HG02884 (cell line): ENCODE results near the gene NPSR1.

ENCODE experiments used
- ATAC-seq: cut with Tn5 transposase; IDR thresholded peaks from one replicate; pipeline ENCODE4 v1.9.1; 2021; ENCODE audit warnings: mild to moderate bottlenecking, moderate library complexity; ENCODE audit not compliant: unreplicated experiment

NPSR1 gene

DNA sequence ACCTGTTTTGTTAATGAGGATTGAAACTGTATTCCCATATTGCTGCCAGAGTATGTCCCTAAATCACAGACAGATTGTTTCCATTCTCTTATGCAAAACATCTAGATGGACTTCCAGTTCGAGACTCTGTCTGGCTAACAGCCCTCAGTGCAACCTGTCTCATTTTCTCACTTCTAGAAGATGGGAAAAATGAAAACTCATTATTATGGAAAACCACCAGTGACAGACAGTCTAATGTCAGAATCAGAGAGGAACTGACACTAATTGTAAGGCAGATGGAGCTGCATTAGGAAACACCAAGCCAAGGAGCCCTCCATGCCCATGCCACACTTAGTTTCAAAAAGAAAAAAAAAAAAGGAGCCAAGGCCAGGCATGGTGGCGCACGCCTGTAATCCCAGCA, 61.6 kb downstream of the NPSR1 start:
- ATAC-seq, result no peak

DNA sequence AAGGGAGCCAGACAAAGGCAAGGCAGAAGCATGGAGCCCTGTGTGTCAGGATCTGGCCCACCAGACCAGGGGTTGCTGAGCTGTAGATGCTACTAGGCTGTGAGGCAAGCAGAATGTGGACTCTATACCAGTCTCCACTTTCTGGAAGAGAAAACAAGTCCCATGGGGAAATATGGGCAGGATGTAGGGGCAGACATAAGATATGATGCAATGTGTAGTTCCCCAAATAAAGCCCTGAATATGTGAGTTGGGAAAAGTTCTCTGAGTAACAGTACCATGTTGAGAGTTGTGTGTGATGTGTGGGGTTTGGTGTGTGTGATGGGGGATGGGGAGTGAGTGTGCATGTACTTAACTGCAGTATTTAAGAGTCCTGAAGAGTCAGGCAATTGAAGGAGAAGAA, 62.3 kb downstream of the NPSR1 start:
- no peak for ATAC-seq

DNA sequence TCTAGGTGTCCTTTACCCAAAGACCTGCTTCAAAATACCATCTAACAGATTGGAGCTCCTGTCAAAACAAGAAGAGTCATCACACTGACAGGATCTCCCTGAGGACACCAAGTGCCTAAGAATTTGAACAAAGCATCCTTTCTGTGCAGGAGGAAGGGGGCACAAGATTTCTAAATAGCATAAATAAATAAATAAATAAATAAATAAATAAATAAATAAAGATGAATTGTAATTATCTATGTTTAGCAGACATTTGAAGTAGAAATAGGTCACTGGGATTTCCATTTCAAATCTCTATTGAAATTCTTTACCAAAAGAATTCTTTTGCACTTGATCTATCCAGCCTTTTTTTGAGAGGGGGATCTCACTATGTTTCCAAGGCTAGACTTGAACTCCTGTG, 65.3 kb downstream of the NPSR1 start:
- no peak for ATAC-seq

DNA sequence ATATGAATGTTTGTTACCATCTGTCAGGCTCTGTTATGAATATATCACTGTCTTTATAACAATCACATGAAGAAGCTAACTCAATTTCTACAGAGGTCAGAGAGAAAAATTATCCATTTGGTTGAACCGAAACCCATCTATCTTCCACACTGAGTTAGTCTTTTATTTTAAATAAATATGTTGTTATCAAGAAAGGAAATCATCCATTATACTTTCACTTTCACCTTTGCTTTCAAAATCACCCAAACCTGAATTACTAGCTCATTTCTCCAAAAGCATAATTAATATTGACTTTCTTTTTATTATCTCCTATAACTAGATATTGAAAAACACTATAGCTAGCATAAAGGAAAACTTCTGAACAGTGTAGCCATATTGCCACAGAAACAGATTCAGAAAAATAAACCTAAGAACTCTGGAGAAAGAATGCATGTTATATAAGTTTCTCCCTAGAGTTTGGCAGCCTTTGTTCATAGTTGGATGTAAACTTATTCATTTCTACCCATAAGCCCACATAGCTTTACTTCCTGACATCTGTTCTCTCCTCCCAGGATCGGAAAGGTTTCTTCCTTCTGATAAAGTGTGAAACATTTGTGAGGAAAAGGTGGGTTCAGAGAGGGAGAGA, 66.0 kb downstream of the NPSR1 start:
- ATAC-seq, result no peak

DNA sequence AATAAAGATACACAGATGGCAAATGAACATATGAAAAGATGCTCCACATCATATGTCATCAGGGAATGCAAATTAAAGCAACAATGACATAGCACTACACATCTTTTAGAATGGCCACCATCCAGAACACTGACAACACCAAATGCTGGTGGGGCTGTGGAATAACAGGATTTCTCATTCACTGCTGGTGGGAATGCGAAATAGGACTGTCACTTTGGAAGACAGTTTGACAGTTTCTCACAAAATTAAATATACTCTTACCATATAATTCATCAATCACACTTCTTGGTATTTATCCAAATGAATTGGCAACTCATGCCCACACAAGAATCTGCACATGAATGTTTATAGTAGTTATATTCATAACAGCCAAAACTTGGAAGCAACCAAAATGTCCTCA, 68.2 kb downstream of the NPSR1 start:
- no peak for ATAC-seq

DNA sequence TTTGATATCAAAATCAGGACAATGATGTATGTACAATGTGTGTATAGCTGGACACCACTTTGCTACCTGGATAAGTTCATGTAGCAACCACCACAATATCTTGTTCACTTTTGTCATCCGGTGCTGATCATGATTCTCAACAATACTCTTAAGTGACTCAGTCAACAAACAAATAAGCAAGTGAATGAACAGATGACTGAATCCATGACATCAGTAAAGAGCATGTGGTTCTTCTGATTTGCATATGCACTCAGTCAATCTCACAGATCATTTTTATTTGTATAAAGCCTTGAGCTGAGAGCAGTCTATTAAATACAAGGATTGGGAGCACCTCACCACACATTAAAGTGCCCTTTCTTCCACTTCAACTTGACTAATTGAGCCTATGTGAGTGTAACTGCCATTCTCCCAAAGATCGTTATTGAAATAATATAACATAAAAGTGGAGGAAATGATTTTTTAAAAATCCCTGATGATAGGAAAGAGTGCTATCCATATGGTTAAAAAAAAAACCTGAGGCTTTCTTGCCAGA, 69.5 kb downstream of the NPSR1 start:
- no peak for ATAC-seq

DNA sequence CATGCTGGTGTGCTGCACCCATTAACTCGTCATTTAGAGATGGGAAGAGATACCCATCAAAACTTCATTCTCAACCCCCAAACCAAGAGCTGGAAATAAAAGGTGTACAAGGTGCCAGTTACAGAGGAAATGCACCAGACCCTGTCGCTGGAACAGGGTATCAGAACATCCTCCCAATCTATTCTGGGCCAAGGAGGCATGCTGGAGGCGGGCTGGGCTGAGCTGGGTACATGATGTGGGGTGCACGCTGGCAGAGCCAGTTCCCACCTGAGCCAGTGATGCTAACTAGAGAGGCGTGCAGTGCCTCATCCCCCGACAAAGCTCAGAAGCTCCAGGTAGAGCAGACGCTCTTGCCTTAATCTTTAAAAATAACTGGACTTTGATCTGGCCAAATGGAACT, 70.1 kb downstream of the NPSR1 start:
- ATAC-seq, result no peak

DNA sequence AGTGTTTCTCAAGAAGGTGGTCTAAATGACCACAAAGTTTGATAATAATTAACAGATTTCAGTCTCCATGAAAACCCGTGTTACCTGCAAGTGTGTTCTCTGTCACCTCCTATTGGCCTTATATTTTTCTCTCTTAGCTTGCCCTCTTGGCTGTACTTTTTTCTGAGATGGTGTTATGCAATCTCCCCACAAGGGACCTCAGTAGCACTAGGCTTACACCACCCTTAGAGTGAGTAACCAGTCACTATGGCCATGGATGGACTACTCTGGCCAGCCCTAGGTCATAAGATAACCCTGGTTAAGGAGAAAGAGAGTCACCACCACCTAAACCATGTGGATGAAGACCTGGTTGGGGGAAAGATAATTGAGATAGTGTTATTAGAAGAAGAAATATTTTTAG, 76.8 kb downstream of the NPSR1 start:
- no peak for ATAC-seq

DNA sequence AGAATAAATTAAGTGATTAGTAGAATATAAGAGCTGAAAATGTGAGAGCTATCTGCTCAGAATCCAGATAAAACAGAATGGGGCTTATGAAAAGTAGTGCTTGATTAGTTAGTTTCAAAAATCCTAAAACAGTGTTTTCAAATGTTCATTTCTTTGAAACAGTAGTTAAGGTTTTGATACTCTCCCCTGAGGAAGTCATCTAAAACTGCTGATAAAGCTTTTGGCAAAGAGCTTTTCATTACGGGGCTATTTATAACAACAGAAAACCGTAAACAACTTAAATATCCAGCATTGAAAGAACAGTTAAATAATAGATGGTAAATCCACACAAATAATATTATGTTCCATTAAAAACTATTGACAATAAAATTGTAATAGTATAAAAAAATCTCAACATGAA, 77.5 kb downstream of the NPSR1 start:
- ATAC-seq, result no peak

DNA sequence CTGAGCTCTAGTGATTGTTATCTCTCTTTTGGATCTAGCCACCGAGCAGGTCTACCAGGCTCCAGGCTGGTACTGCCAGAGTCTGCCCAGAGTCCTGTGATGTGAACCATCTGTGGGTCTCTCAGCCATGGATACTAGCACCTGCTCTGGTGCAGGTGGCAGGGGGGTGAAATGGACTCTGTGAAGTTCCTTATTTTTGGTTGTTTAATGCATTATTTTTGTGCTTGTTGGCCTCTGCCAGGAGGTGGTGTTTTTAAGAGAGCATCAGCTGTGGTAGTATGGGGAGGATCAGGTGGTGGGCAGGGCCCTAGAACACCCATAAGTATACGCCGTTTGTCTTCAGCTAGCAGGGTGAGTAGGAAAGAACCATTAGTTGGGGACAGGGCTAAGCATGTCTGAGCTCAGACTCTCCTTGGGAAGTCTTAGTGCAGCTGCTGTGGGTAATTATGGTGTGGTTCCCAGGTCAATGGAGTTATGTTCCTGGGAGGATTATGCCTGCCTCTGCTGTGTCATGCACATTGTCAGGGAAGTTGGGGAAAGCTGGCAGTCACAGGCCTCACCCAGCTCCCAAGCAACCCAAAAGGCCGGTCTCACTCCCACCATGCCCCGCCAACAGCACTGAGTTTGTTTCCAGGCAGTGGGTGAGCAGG, 81.8 kb downstream of the NPSR1 start:
- no peak for ATAC-seq

DNA sequence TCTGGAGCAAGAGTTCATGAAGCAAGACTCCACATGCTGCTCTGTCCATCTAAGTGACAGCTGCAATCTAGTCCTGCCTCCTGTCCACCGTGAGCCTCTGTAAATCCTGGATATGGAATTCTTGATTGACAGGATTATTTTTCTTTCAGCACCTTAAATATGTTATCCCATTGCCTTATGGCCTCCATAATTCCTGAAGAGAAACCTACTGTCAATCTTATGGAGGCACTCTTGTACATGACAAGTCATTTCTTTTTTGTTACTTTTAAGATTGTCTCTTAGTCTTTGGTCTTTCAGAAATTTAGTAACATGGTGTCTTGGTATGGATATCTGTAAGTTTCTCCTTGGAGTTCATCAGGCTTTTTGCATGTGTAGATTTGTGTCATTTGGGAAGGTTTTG, 82.8 kb downstream of the NPSR1 start:
- no peak for ATAC-seq

DNA sequence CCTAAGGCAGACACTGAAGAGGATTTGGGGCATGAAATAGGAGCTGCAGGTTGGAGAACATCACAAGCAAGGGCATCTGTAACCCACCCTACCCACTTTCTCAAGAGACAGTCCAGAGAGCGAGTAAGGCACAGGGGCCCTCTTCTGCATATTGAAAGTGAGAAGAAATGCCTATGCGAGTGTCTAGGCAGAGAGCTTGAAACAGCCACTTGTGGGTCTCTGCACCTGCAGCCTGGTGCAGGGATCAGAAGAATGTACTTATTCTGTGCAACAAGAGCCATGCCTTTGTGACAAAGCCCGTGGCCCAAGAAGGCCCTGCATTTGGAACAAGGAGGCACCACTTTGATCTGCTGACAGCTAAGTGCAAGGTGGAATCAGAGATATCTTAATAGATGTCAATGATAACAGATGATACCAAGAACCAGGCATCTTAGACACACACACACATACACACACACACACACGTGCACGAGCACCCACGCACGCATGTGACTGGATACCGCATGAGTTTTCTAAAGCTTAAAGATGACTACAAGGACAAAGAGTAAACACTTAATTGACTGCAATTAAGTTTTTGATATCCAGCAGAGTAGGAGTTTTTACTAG, 89.3 kb downstream of the NPSR1 start:
- no peak for ATAC-seq

DNA sequence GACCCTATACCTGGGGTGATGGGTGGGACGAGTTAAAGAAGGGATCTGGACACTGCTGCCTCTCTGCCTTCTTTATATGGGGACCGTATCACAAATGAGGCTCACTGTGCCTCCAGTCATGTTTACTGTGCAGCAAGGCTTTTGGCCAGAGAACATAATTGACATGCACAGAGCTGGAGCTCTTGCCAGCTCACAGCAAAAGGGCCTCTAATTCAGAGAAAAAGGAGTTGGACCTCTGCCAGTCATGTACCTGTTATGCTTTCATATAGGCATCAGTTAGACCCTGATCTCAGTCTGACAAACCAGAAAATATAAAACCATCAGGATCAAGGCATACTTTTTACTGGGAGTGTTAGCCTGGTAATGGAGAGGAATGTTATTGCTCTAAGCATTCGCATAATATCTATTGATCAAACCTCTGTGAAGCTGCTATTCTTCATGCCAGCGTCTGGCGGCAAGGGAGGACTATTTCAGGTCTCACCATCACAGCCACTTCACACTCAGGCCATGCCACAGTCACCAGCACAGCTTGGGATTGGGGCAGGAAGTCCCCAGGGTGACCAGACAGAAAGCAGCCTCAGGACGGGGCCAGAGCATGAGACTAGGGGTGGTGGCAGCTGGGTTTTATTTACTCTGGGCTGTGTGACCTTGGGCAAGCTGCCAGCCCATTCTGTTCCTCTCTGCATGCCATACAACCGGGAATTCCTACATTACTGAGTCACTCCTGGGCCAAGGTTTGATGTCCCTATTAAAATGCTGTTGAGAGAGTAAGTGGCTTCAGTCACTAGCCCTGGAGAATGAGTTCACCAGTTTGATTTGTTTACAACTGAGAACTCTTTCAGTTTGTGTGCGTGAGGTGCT, 90.1 kb downstream of the NPSR1 start:
- ATAC-seq, result no peak

DNA sequence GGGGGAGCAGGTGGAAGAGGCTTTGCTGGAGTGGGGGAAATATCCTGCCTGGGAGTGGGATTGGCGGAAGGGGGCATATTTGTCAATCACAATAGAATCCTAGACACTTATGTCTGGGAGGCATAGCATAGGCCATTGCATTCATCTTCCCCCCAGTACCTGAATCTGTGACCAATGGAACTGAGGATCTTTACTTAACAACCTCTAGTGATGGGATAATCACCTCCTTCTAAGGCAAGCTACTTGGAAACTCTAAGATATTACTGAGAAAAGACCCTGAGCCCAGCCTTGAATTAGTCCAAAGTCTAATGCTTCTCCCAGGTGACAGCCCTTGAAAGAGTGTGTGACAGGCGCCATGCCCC, 90.7 kb downstream of the NPSR1 start:
- no peak for ATAC-seq

DNA sequence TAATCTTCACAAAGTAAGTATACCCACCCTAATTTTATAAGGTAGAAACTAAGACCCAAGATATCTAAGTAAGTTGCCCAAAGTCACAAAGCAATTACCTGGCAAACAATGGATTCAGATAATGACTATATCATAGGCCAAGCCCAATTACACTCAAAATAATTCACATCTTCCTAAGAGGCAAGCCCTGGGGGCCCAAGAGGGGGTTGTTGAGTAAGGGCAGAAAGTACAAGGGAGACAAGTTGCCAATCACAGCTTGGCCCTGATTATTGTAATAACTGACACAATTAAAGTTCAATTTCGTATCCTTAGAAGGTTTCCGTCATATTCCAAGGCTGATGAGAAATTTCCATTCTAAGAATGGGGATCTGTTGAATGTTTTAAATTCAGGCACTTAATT, 91.4 kb downstream of the NPSR1 start:
- ATAC-seq, result no peak

DNA sequence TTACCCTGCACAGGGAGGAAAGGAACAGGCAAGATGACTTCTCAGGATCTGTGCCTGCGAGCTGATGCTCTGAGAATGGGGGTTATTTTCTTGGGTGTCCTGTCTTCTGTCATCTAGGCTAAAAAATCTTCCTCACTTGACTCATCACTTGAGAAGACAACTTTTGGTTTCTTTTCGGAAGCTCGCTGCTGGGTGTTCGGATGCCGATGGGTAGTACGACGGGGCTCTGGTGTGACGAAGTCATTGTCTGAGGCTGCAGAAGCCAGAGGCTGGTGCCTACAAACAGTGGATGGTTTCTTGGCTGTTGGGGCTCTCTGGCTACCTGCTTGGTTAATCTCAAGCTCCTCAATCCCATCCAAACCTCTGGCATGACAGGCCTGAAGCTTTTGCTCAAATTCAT, 92.2 kb downstream of the NPSR1 start:
- no peak for ATAC-seq

DNA sequence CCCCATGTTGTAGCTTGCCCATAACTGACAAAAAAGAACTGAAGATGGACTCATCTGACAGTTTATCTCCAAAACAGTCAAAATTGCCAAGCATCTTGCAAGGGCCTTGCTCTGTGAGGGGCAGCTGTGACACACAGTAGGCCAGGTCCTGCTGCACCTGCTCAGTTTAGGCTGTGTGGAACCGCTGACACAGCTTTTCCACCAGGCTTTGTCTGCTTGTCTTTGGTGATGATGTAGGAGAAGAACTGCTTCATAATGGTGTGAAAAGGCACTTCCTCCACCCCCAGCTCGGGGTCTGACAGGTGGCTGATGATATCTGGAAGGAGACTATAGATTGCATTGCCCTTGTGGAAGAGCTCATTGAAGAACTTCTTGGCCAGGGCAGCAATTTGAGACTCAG, 92.6 kb downstream of the NPSR1 start:
- no peak for ATAC-seq

DNA sequence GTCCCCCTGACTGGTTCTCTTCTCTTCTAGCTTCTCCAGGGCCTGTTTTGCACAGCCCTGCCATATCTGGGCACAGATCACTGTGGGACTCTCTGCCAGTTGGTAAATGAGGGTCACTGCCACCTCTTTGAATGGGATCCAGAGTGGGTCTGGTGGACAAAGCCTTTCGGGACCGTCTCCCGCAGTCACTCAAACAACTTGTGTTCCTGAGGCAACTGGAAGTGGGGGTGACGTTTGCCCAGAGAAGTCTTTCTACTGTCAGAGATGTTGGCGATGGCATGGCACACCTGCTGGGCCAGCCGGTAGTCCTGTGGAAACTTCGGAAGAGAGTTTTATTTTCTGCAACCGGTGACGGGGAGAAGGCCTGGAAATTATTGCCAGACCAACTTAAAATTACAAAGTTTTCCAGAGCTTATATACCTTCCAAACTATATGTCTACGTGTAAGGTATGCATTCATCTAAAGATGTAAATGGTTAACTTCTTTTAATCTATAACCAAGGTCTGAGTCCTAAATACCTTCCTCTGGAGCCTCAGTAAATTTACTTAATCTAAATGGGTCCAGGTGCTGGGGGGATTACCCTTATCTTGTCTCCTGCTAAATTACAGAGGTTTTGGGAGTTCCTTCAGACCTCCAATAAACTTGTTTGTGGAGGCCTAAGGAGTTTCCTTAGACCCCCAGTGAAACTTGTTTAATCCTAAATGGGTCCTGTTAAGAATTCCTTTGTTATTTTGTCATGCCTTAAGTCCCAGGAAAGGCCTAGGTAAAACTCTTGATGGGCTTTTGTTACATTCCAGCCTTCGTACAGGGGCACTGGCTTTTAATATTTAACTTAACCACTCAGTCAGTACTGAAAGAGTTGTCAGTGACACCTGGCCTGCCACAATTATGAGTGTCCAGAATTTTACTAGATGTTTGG, 94.0 kb downstream of the NPSR1 start:
- ATAC-seq, result no peak

DNA sequence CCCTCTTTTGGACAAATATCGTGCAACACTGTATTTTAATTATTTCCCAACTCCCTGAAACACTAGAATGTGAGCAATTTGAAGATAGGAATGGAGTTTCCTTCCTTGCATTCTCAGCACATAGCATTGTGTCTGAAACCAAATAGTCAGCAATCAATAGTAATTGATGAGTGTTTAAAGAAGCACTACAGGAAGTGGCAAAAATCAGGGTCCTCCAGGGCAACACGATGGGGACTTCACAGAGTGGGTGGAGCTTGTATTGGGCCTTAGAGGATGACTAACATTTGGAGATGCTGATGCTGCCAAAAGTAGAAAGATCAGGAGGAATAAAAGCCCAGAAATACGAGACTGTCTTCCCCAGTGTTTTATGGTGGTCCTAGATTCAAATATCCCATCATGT, 94.9 kb downstream of the NPSR1 start:
- no peak for ATAC-seq

DNA sequence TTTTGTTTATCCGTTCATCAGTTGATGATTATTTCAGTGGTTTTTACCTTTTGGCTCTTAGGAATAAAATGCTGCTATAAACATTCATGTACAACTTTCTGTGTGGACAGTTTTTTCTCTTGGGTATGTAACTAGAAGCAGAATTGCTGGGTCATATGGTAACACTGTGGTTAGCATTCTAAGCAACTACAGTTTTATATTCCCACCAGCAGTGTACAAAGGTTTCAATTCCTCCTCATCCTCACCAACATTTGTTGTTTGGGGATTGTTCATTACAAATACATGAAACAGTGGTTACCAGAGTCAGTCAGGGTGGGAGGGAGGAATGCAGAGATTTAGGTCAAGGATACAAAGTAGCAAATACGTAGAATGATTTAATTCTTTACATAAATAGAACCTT, 97.0 kb downstream of the NPSR1 start:
- ATAC-seq, result no peak

DNA sequence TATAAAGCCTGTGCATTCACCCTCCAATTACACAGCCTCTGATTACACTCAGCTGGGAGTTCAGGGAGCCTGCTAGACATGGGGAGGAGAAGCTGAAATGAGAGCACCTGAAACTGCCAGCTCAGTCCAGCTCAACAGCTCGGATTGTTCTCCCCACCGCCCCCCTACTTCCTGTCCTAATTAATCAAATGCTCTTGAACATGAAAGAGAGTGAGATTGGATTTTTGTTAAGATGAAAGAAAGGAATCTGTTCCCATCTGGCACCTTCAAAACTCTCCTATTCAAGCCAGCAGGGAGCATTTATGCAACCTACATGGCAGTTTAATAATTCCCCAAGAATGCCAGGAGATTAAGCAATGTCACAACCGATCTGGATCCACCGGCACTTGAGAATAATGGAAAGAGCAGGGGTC, 98.0 kb downstream of the NPSR1 start:
- ATAC-seq, result no peak
